ENCODE results near the gene ASXL3.

Gene ASXL3

GRCh38 chr18:33644494-33644893 is 66.5 kb downstream of the ASXL3 start:
- no peak for DNase-seq (ENCODE audit: low spot score)
- ChIA-PET POLR2A (ENCODE audit: low non-redundant PET) (no interaction called here), CTCF (no interaction called here)
- H3K27ac ChIP-seq = no peak overlapping the region
- TF ChIP-seq, protein P1, sequence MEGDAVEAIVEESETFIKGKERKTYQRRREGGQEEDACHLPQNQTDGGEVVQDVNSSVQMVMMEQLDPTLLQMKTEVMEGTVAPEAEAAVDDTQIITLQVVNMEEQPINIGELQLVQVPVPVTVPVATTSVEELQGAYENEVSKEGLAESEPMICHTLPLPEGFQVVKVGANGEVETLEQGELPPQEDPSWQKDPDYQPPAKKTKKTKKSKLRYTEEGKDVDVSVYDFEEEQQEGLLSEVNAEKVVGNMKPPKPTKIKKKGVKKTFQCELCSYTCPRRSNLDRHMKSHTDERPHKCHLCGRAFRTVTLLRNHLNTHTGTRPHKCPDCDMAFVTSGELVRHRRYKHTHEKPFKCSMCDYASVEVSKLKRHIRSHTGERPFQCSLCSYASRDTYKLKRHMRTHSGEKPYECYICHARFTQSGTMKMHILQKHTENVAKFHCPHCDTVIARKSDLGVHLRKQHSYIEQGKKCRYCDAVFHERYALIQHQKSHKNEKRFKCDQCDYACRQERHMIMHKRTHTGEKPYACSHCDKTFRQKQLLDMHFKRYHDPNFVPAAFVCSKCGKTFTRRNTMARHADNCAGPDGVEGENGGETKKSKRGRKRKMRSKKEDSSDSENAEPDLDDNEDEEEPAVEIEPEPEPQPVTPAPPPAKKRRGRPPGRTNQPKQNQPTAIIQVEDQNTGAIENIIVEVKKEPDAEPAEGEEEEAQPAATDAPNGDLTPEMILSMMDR (conservative IDR thresholded peaks at IDR 0.05; ENCODE audit: low read depth) = no peak

GRCh38 chr18:33647365-33647764 is 69.3 kb downstream of the ASXL3 start:
- TF ChIP-seq, protein P1 (conservative IDR thresholded peaks at IDR 0.05; ENCODE audit: low read depth) = no peak
- CTCF ChIA-PET = no interaction called here
- no peak for DNase-seq (ENCODE audit: low spot score)
- POLR2A ChIA-PET (ENCODE audit: low non-redundant PET) = no interaction called here
- no peak overlapping the region for H3K27ac ChIP-seq

GRCh38 chr18:33652635-33653034 is 74.6 kb downstream of the ASXL3 start:
- ChIA-PET POLR2A (ENCODE audit: low non-redundant PET) (no interaction called here), CTCF (no interaction called here)
- TF ChIP-seq, protein P1 (conservative IDR thresholded peaks at IDR 0.05; ENCODE audit: low read depth) = no peak
- DNase-seq (ENCODE audit: low spot score) = no peak
- H3K27ac ChIP-seq = no peak overlapping the region

DNA sequence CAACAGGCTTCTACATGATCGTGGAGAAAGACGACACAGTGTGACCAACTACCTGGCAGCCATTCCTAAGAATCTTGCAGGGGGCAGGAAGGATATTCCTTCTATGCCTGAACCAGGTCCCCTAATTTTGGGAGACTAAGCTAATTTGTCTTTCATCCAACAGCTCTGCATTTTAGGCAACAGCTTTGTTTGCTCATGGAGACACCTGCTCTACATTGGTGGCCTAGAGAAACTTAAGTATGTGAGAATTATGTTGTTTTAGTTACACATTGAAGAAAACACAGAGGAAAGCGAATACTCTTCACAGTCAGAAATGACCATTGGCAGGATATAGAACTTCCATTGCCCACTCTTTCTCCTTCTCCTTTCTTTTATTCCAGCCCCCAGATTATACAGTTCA is 75.2 kb downstream of the ASXL3 start:
- no peak for DNase-seq (ENCODE audit: low spot score)
- ChIA-PET CTCF (no interaction called here), POLR2A (ENCODE audit: low non-redundant PET) (no interaction called here)
- no peak overlapping the region for H3K27ac ChIP-seq
- TF ChIP-seq, protein P1 (conservative IDR thresholded peaks at IDR 0.05; ENCODE audit: low read depth) = no peak

DNA sequence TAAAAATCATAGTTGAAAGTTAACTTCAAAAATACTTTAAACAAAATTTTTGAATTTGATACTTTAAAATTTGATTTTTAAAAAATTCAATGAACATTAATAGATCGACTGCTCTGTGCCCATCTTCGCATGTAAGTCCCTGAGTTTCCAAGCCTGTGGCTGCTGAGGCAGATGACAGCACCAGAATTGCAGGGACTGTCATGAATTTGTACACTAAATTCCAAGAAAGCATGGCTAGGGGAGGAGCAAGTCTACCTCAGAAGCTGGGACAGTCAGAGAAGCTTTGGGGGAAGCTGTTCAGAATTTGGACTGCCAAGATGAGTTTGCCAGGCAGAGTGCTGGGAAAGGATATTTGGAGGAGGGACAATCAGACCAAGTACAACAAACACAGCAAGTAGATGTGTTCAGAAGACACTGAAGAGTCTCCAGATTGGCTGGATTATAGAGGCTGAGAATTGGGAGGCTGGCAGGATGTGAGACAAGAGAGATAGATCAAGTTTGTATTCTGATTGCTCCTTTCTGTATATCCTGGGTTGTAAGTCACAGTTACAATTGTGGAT is 79.0 kb downstream of the ASXL3 start:
- no peak overlapping the region for H3K27ac ChIP-seq
- no peak for DNase-seq (ENCODE audit: low spot score)
- TF ChIP-seq, protein P1 (conservative IDR thresholded peaks at IDR 0.05; ENCODE audit: low read depth) = no peak
- ChIA-PET POLR2A (ENCODE audit: low non-redundant PET) (no interaction called here), CTCF (no interaction called here)

DNA sequence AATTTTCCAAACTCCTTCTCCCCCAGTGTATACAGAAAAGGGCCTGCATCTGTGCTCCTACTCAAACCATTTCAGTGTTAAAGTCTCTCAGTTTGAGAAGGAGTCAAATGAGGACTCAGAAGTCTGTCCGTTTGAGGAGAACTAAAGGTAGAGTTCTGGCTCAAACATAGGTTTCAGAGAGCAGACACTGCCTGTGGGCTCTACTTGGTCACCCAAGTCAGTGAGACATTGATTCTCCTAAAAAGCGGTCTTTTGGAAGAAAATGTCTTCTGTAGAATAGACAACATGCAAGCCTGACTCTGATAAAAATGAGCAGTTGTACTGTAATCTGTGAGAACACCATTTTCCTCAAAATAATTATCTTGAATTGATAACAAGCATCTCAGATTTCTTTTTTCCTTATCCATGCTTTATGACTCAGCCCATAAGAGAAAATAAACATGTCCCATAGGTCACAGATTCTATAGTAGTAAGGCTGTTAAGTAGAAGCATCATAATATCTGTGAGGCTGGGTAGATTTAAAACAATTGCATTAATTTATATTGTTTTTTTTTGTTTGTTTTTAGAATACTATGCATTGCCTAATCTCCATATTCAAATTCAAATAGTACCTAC is 82.8 kb downstream of the ASXL3 start:
- no peak overlapping the region for H3K27ac ChIP-seq
- TF ChIP-seq, protein P1 (conservative IDR thresholded peaks at IDR 0.05; ENCODE audit: low read depth) = no peak
- DNase-seq (ENCODE audit: low spot score) = no peak
- ChIA-PET POLR2A (ENCODE audit: low non-redundant PET) (no interaction called here), CTCF (no interaction called here)

Data from RWPE1 (cell line).